GM21786 (cell line): ENCODE data around the gene MYO16.

Experiments used
- ATAC-seq: cut with Tn5 transposase; IDR thresholded peaks from one replicate; pipeline ENCODE4 v1.9.1; 2021; ENCODE audit not compliant: unreplicated experiment

Gene MYO16

GRCh38 chr13:108789476-108789875, 160.1 kb downstream of the MYO16 start:
- ATAC-seq = no peak

GRCh38 chr13:108795841-108796240, 166.4 kb downstream of the MYO16 start:
- ATAC-seq = no peak

- ATAC-seq = no peak
Measured at GRCh38 chr13:108797354-108797753, 167.9 kb downstream of the MYO16 start.

- ATAC-seq = no peak
Measured at GRCh38 chr13:108807841-108808240, 178.4 kb downstream of the MYO16 start.

GRCh38 chr13:108812165-108812564, 182.8 kb downstream of the MYO16 start:
- no peak for ATAC-seq

- no peak for ATAC-seq
Measured at GRCh38 chr13:108812661-108813060, 183.2 kb downstream of the MYO16 start.

GRCh38 chr13:108813587-108814170, 184.3 kb downstream of the MYO16 start:
- no peak for ATAC-seq

- no peak for ATAC-seq
Measured at GRCh38 chr13:108816375-108816774, 187.0 kb downstream of the MYO16 start.

- no peak for ATAC-seq
Measured at GRCh38 chr13:108827646-108828045, 198.2 kb downstream of the MYO16 start.

- ATAC-seq = no peak
Measured at GRCh38 chr13:108828086-108828815, 198.8 kb downstream of the MYO16 start.

GRCh38 chr13:108830916-108831315, 201.5 kb downstream of the MYO16 start:
- ATAC-seq = no peak

- no peak for ATAC-seq
Measured at GRCh38 chr13:108833531-108833930, 204.1 kb downstream of the MYO16 start.

GRCh38 chr13:108834193-108834592, 204.8 kb downstream of the MYO16 start:
- ATAC-seq = no peak

GRCh38 chr13:108835083-108835482, 205.7 kb downstream of the MYO16 start:
- ATAC-seq = no peak

GRCh38 chr13:108850691-108851090, 221.3 kb downstream of the MYO16 start:
- ATAC-seq = no peak

GRCh38 chr13:108851660-108852059, 222.2 kb downstream of the MYO16 start:
- ATAC-seq = no peak

- no peak for ATAC-seq
Measured at GRCh38 chr13:108853031-108853430, 223.6 kb downstream of the MYO16 start.

GRCh38 chr13:108855737-108856387, 226.5 kb downstream of the MYO16 start:
- ATAC-seq = peak; percentile 82

GRCh38 chr13:108858676-108859075, 229.3 kb downstream of the MYO16 start:
- no peak for ATAC-seq

GRCh38 chr13:108859197-108860012, 230.0 kb downstream of the MYO16 start:
- ATAC-seq = no peak

GRCh38 chr13:108860418-108860817, 231.0 kb downstream of the MYO16 start:
- ATAC-seq = no peak
